Kidney (tissue), 14 donors: ENCODE data around the gene OFD1. TPM values are rescaled to one million over a fixed set of nuclear protein-coding genes. Genes with fewer than 3 reads are reported as not detected.

Experiments used
- DNase-seq, 5 donors: peaks; one replicate each; pipeline ENCODE4 v3.0.0-alpha.2; 2013 to 2020
- FAIRE-seq: peaks from 2 replicates; lab custom pipeline; 2012; peaks lifted over from hg19 to GRCh38; lab: Jason Lieb, UNC
- H3K27ac ChIP-seq, 2 donors: one replicate each; pipeline ENCODE4 v1.7.0; 2013; ENCODE audit warnings: low read depth in 2 of 2, low read length in 2 of 2, inconsistent platforms in 1 of 2
- H3K27me3 ChIP-seq: one replicate; pipeline ENCODE4 v1.7.1; 2013; ENCODE audit warnings: low read length, inconsistent platforms; ENCODE audit not compliant: control insufficient read depth, insufficient read depth
- H3K36me3 ChIP-seq, 3 donors: one replicate each; pipeline versions ENCODE4 v1.7.0 to v1.7.1; 2013; ENCODE audit warnings: low read length in 3 of 3, control low read depth in 1 of 3, inconsistent platforms in 1 of 3; ENCODE audit not compliant: insufficient read depth in 3 of 3, control insufficient read depth in 2 of 3
- H3K4me1 ChIP-seq, 3 donors: one replicate each; pipeline versions ENCODE4 v1.7.0 to v1.7.1; 2013; ENCODE audit warnings: low read length in 3 of 3, inconsistent platforms in 1 of 3, low read depth in 1 of 3; ENCODE audit not compliant: control insufficient read depth in 2 of 3, insufficient read depth in 2 of 3
- H3K4me3 ChIP-seq, 3 donors: one replicate each; pipeline versions ENCODE4 v1.7.0 to v1.8.1; 2013; ENCODE audit warnings: low read length in 3 of 3, control low read depth in 1 of 3, inconsistent platforms in 1 of 3
- H3K9ac ChIP-seq, 3 donors: one replicate each; pipeline versions ENCODE4 v1.7.0 to v1.7.1; 2013; ENCODE audit warnings: low read length in 3 of 3, control low read depth in 1 of 3, inconsistent platforms in 1 of 3
- H3K9me3 ChIP-seq, 3 donors: one replicate each; pipeline versions ENCODE4 v1.7.0 to v1.7.1; 2013; ENCODE audit warnings: low read length in 3 of 3, control low read depth in 1 of 3, inconsistent platforms in 1 of 3; ENCODE audit not compliant: control insufficient read depth in 2 of 3, insufficient read depth in 1 of 3
- CTCF ChIP-seq: IDR thresholded peaks from 3 replicates; pipeline ENCODE4 v1.5.1; 2012; ENCODE audit warnings: mild to moderate bottlenecking, moderate library complexity, borderline replicate concordance; ENCODE audit not compliant: insufficient read depth; ENCODE audit errors: extremely low read depth
- intact Hi-C: fragments of 100-400 bp; cut with DNase I; formaldehyde crosslinking; loops from one replicate; pipeline ENCODE4 v1.11.1; 2022
- polyA plus RNA-seq: library from polyadenylated mRNA; stranded (reverse); fragments of 350-450 nt; fragmentation: Illumina TruSeq; extraction: RNeasy Lipid Tissue Mini Kit (QIAGEN cat#74804); gene quantifications from one replicate; pipeline ENCODE4 v1.2.3, GENCODE V29; 2014; ENCODE audit warnings: low read depth, low replicate concordance; ENCODE audit not compliant: insufficient read depth
- total RNA-seq: library from RNA; stranded (reverse); fragmentation: NEBNext Ultra II Directional; extraction: Animal tissue kit (Norgen Biotek cat#: 25700); gene quantifications from one replicate; pipeline ENCODE4 v1.2.1, GENCODE V29; 2021
- donor health status: control.
- donor health status: control.
- donor health status: control.
- donor health status: control.
- donor health status: control.
- donor health status: DM: yes; HTN: yes; CAD: no.
- donor health status: Normal renal cell carcinoma (clear cell type).

OFD1 gene
- total and polyA plus RNA-seq, 2 donors from 2014 or later = 20.6 to 42.0 TPM

GRCh38 chrX:13803116-13803515, 68.6 kb downstream of the OFD1 start:
- no peak for TF ChIP-seq CTCF
- DNase-seq (no peak), FAIRE-seq (no peak)
- H3K4me3 ChIP-seq = no peak overlapping the region
- H3K9ac ChIP-seq = no peak overlapping the region
- H3K9me3 ChIP-seq = no peaks in the 10 kb centered on the region
- no peaks in the 10 kb centered on the region for H3K27me3 ChIP-seq
- H3K36me3 ChIP-seq = no peaks in the 10 kb centered on the region
- intact Hi-C loops = no loop called here
- no peak overlapping the region for H3K27ac ChIP-seq
- no peaks in the 10 kb centered on the region for H3K4me1 ChIP-seq

GRCh38 chrX:13805241-13805640, 70.7 kb downstream of the OFD1 start:
- no peak overlapping the region for H3K9ac ChIP-seq
- FAIRE-seq (no peak), DNase-seq (no peak)
- no peak overlapping the region for H3K27ac ChIP-seq
- H3K36me3 ChIP-seq = no peaks in the 10 kb centered on the region
- intact Hi-C loops = no loop called here
- no peaks in the 10 kb centered on the region for H3K9me3 ChIP-seq
- H3K27me3 ChIP-seq = no peaks in the 10 kb centered on the region
- H3K4me1 ChIP-seq = no peaks in the 10 kb centered on the region
- H3K4me3 ChIP-seq = no peak overlapping the region
- TF ChIP-seq CTCF = no peak

- no peaks in the 10 kb centered on the region for H3K4me1 ChIP-seq
- no peak for TF ChIP-seq CTCF
- no peak overlapping the region for H3K9ac ChIP-seq
- no peaks in the 10 kb centered on the region for H3K27me3 ChIP-seq
- H3K36me3 ChIP-seq = no peaks in the 10 kb centered on the region
- no peaks in the 10 kb centered on the region for H3K9me3 ChIP-seq
- FAIRE-seq (no peak), DNase-seq (no peak)
- H3K4me3 ChIP-seq = no peak overlapping the region
- intact Hi-C loops = no loop called here
- H3K27ac ChIP-seq = no peak overlapping the region
These were observed 73.7 kb downstream of the OFD1 start for GRCh38 chrX:13808293-13808692.

- no peaks in the 10 kb centered on the region for H3K9me3 ChIP-seq
- no peak overlapping the region for H3K27ac ChIP-seq
- FAIRE-seq (no peak), DNase-seq (no peak)
- intact Hi-C loops = no loop called here
- no peaks in the 10 kb centered on the region for H3K36me3 ChIP-seq
- H3K27me3 ChIP-seq = peaks cover under 1% of the 10 kb centered on the region
- no peak overlapping the region for H3K9ac ChIP-seq
- H3K4me3 ChIP-seq = no peak overlapping the region
- H3K4me1 ChIP-seq = no peaks in the 10 kb centered on the region
- TF ChIP-seq CTCF = no peak
These were observed 74.3 kb downstream of the OFD1 start for GRCh38 chrX:13808865-13809264.
